Endothelial cell (in vitro differentiated cells): Measurements from ENCODE around the gene FAT2. TPM values are rescaled to one million over a fixed set of nuclear protein-coding genes. Genes with fewer than 3 reads are reported as not detected.

ENCODE experiments used
- DNase-seq: peaks from one replicate; pipeline ENCODE4 v3.0.0; 2021; ENCODE audit warnings: low spot score
- H3K27ac Mint-ChIP-seq: one replicate; pipeline ENCODE4 v1.8.0; 2021; ENCODE audit warnings: mixed read lengths, inconsistent platforms; ENCODE audit not compliant: unreplicated experiment
- H3K27me3 Mint-ChIP-seq: one replicate; pipeline ENCODE4 v1.8.0; 2021; ENCODE audit warnings: mild to moderate bottlenecking, moderate library complexity, mixed read lengths, inconsistent platforms; ENCODE audit not compliant: unreplicated experiment
- H3K36me3 Mint-ChIP-seq: one replicate; pipeline ENCODE4 v1.8.0; 2021; ENCODE audit warnings: mild to moderate bottlenecking, low read depth, mixed read lengths, inconsistent platforms; ENCODE audit not compliant: unreplicated experiment
- H3K4me1 Mint-ChIP-seq: one replicate; pipeline ENCODE4 v1.8.0; 2021; ENCODE audit warnings: mild to moderate bottlenecking, mixed read lengths, inconsistent platforms; ENCODE audit not compliant: unreplicated experiment
- H3K4me3 Mint-ChIP-seq: one replicate; pipeline ENCODE4 v1.8.0; 2021; ENCODE audit warnings: mild to moderate bottlenecking, mixed read lengths, inconsistent platforms; ENCODE audit not compliant: unreplicated experiment
- H3K9me3 Mint-ChIP-seq: one replicate; pipeline ENCODE4 v1.8.0; 2021; ENCODE audit warnings: mixed read lengths, inconsistent platforms; ENCODE audit not compliant: unreplicated experiment
- CTCF ChIP-seq: fragments of 200-600 bp; sonication (generic); IDR thresholded peaks from one replicate; pipeline ENCODE4 v1.5.0; 2021; ENCODE audit warnings: antibody characterized with exemption; ENCODE audit not compliant: unreplicated experiment
- total RNA-seq: library from RNA; stranded (reverse); fragmentation: NEBNext Ultra II Directional; extraction: Animal tissue kit (Norgen Biotek cat#: 25700); gene quantifications from one replicate; pipeline ENCODE4 v1.2.1, GENCODE V29; 2021; ENCODE audit not compliant: unreplicated experiment

FAT2 gene
- total RNA-seq, 1 donor from 2014 or later: 0.13 TPM

- TF ChIP-seq CTCF: no peak
- Mint-ChIP-seq H3K27me3 (no peaks in the 10 kb centered on the region), H3K36me3 (no peaks in the 10 kb centered on the region), H3K9me3 (no peaks in the 10 kb centered on the region), H3K4me3 (no peak overlapping the region), H3K4me1 (peaks cover 11% of the 10 kb centered on the region), H3K27ac (no peak overlapping the region)
- DNase-seq: no peak
These were observed 29.0 kb downstream of the FAT2 start for GRCh38 chr5:151562019-151562707.

GRCh38 chr5:151557951-151558350 lies 33.2 kb downstream of the FAT2 start:
- Mint-ChIP-seq H3K4me3 (no peak overlapping the region), H3K4me1 (peaks cover 16% of the 10 kb centered on the region), H3K9me3 (no peaks in the 10 kb centered on the region), H3K27ac (no peak overlapping the region), H3K36me3 (no peaks in the 10 kb centered on the region), H3K27me3 (no peaks in the 10 kb centered on the region)
- TF ChIP-seq CTCF: no peak
- no peak for DNase-seq

GRCh38 chr5:151557466-151557865 lies 33.7 kb downstream of the FAT2 start:
- no peak overlapping the region for H3K27ac Mint-ChIP-seq
- no peaks in the 10 kb centered on the region for H3K9me3 Mint-ChIP-seq
- H3K4me3 Mint-ChIP-seq: no peak overlapping the region
- no peaks in the 10 kb centered on the region for H3K36me3 Mint-ChIP-seq
- H3K4me1 Mint-ChIP-seq: peaks cover 18% of the 10 kb centered on the region
- DNase-seq: no peak
- no peaks in the 10 kb centered on the region for H3K27me3 Mint-ChIP-seq
- TF ChIP-seq CTCF: no peak

- DNase-seq: no peak
- H3K4me3 Mint-ChIP-seq: no peak overlapping the region
- TF ChIP-seq CTCF: no peak
- no peaks in the 10 kb centered on the region for H3K27me3 Mint-ChIP-seq
- no peaks in the 10 kb centered on the region for H3K36me3 Mint-ChIP-seq
- no peaks in the 10 kb centered on the region for H3K9me3 Mint-ChIP-seq
- no peak overlapping the region for H3K27ac Mint-ChIP-seq
- peaks cover 13% of the 10 kb centered on the region for H3K4me1 Mint-ChIP-seq
These were observed 34.3 kb downstream of the FAT2 start for GRCh38 chr5:151556806-151557205.

GRCh38 chr5:151555760-151556576 lies 35.2 kb downstream of the FAT2 start:
- Mint-ChIP-seq H3K27me3 (no peaks in the 10 kb centered on the region), H3K9me3 (no peaks in the 10 kb centered on the region), H3K27ac (no peak overlapping the region), H3K4me3 (no peak overlapping the region), H3K36me3 (no peaks in the 10 kb centered on the region), H3K4me1 (peaks cover 7% of the 10 kb centered on the region)
- TF ChIP-seq CTCF: no peak
- no peak for DNase-seq
